AG10803 (cell line): ENCODE results near the gene DLX5.

ENCODE experiments used
- DNase-seq: peaks from one replicate; pipeline ENCODE4 v3.0.0; 2010; ENCODE audit warnings: low read depth
- H3K4me3 ChIP-seq: 2 replicates; pipeline ENCODE4 v1.5.1; 2011; ENCODE audit warnings: mild to moderate bottlenecking, low read length, control low read depth
- CTCF ChIP-seq: conservative IDR thresholded peaks from 2 replicates; pipeline ENCODE4 v1.5.1; 2011; ENCODE audit warnings: mild to moderate bottlenecking, low read length, control low read depth, inconsistent platforms

Gene DLX5

GRCh38 chr7:97020996-97021746, 3.5 kb downstream of the DLX5 start:
- H3K4me3 ChIP-seq: no peak overlapping the region
- no peak for DNase-seq
- TF ChIP-seq CTCF: no peak

GRCh38 chr7:97020601-97020995, 4.0 kb downstream of the DLX5 start:
- no peak overlapping the region for H3K4me3 ChIP-seq
- DNase-seq: no peak
- no peak for TF ChIP-seq CTCF

- no peak overlapping the region for H3K4me3 ChIP-seq
- TF ChIP-seq CTCF: no peak
- no peak for DNase-seq
Observed at GRCh38 chr7:97019710-97020225, 4.9 kb downstream of the DLX5 start.

GRCh38 chr7:97018791-97019531, 5.7 kb downstream of the DLX5 start:
- DNase-seq: no peak
- H3K4me3 ChIP-seq: no peak overlapping the region
- no peak for TF ChIP-seq CTCF

GRCh38 chr7:97018126-97018601, 6.5 kb downstream of the DLX5 start:
- no peak overlapping the region for H3K4me3 ChIP-seq
- TF ChIP-seq CTCF: no peak
- no peak for DNase-seq

GRCh38 chr7:97017192-97018125, 7.2 kb downstream of the DLX5 start:
- DNase-seq: no peak
- TF ChIP-seq CTCF: no peak
- H3K4me3 ChIP-seq: no peak overlapping the region
